Measurements from ENCODE around the gene HDDC2. TPM values are rescaled to one million over a fixed set of nuclear protein-coding genes. Genes with fewer than 3 reads are reported as not detected.

The HDDC2 gene
- total RNA-seq, 2 experiments from 2014 or later: 19.4 to 21.6 TPM

DNA sequence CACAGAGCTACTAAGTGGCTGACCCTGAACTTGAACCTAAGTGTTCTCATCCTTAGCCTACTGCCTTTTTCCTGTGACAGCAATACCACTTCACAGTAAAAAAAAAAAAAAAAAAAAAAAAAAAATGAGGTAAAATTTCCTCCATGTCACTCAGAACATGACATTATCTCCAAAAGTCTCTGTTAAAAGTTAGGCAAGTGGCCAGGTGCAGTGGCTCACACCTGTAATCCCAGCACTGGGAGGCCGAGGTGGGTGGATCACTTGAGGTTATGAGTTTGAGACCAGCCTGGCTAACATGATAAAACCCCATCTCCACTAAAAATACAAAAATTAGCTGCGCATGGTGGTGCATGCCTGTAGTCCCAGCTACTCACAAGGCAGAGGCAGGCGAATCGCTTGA is 11.2 kb upstream of the HDDC2 start:
- no peaks in the 10 kb centered on the region for H3K36me3 ChIP-seq (ENCODE audit: insufficient read depth, low read length)
- peaks cover 0 to 12% of the 10 kb centered on the region in 2 experiments for H3K27me3 ChIP-seq (ENCODE audit: control insufficient read depth in 1 of 2, insufficient read depth in 2 of 2, low read length in 2 of 2)
- no peak for TF ChIP-seq CTCF (IDR thresholded peaks at IDR 0.05)
- H3K9me3 ChIP-seq (ENCODE audit: control insufficient read depth in 1 of 2, insufficient read depth in 1 of 2, low read length in 2 of 2): no peaks in the 10 kb centered on the region
- Mint-ChIP-seq H3K27ac (no peak overlapping the region), H3K27me3 (peaks cover 23% of the 10 kb centered on the region), H3K9me3 (no peaks in the 10 kb centered on the region), H3K4me1 (ENCODE audit: low read depth) (peaks cover 3% of the 10 kb centered on the region), H3K4me3 (no peak overlapping the region), H3K36me3 (ENCODE audit: low read depth) (no peaks in the 10 kb centered on the region)
- H3K27ac ChIP-seq (ENCODE audit: low read depth in 1 of 2, low read length in 2 of 2): no peak overlapping the region
- DNase-seq (no peak), ATAC-seq (ENCODE audit: poor library complexity) (no peak)
- no peak overlapping the region for H3K4me3 ChIP-seq (ENCODE audit: low read length)
- ChIA-PET CTCF (interaction anchor here (1.3 kb wide), 1 partner anchor 439 kb away, joined by 3 read pairs; no protein-coding TSS in a partner anchor), POLR2A (no interaction called here)
- intact Hi-C loops (cut with DNase I, micrococcal nuclease): loop anchor here (1.0 to 5.0 kb wide), 4 partner anchors 440 to 1879 kb away; partner anchors contain the start of gene HINT3 (in 1 of the 2)
- no peaks in the 10 kb centered on the region for H3K4me1 ChIP-seq (ENCODE audit: insufficient read depth, low read length)

- no peak for TF ChIP-seq CTCF (IDR thresholded peaks at IDR 0.05)
- Mint-ChIP-seq H3K4me3 (no peak overlapping the region), H3K36me3 (ENCODE audit: low read depth) (no peaks in the 10 kb centered on the region), H3K27ac (no peak overlapping the region), H3K9me3 (no peaks in the 10 kb centered on the region), H3K27me3 (peaks cover 27% of the 10 kb centered on the region), H3K4me1 (ENCODE audit: low read depth) (peaks cover 3% of the 10 kb centered on the region)
- ChIA-PET POLR2A (interaction anchor here (2.2 kb wide), 1 partner anchor 478 kb away, joined by 9 read pairs; the partner anchor contains the start of gene NCOA7), CTCF (interaction anchor here (0.9 to 1.3 kb wide), 2 partner anchors 440 to 454 kb away, joined by 3 to 4 read pairs; no protein-coding TSS in a partner anchor)
- H3K4me3 ChIP-seq (ENCODE audit: low read length): no peak overlapping the region
- DNase-seq (no peak), ATAC-seq (ENCODE audit: poor library complexity) (no peak)
- peaks cover 0 to 8% of the 10 kb centered on the region in 2 experiments for H3K27me3 ChIP-seq (ENCODE audit: control insufficient read depth in 1 of 2, insufficient read depth in 2 of 2, low read length in 2 of 2)
- H3K9me3 ChIP-seq (ENCODE audit: control insufficient read depth in 1 of 2, insufficient read depth in 1 of 2, low read length in 2 of 2): no peaks in the 10 kb centered on the region
- no peaks in the 10 kb centered on the region for H3K4me1 ChIP-seq (ENCODE audit: insufficient read depth, low read length)
- H3K27ac ChIP-seq (ENCODE audit: low read depth in 1 of 2, low read length in 2 of 2): no peak overlapping the region
- H3K36me3 ChIP-seq (ENCODE audit: insufficient read depth, low read length): no peaks in the 10 kb centered on the region
- intact Hi-C loops (cut with DNase I, micrococcal nuclease): loop anchor here (1.0 to 5.0 kb wide), 4 partner anchors 441 to 1880 kb away; partner anchors contain the start of gene HINT3 (in 1 of the 2)
These were observed 10.7 kb upstream of the HDDC2 start for GRCh38 chr6:125312478-125312877.

- peak; percentile 79 for TF ChIP-seq CTCF (IDR thresholded peaks at IDR 0.05)
- H3K27me3 ChIP-seq (ENCODE audit: control insufficient read depth in 1 of 2, insufficient read depth in 2 of 2, low read length in 2 of 2): no peaks in the 10 kb centered on the region
- H3K4me1 ChIP-seq (ENCODE audit: insufficient read depth, low read length): no peaks in the 10 kb centered on the region
- no peaks in the 10 kb centered on the region for H3K36me3 ChIP-seq (ENCODE audit: insufficient read depth, low read length)
- no peak overlapping the region for H3K4me3 ChIP-seq (ENCODE audit: low read length)
- no peak overlapping the region for H3K27ac Mint-ChIP-seq
- no peak overlapping the region for H3K27ac ChIP-seq (ENCODE audit: low read depth in 1 of 2, low read length in 2 of 2)
- no peaks in the 10 kb centered on the region for H3K9me3 ChIP-seq (ENCODE audit: control insufficient read depth in 1 of 2, insufficient read depth in 1 of 2, low read length in 2 of 2)
- ATAC-seq (ENCODE audit: poor library complexity) (peak; percentile 91), DNase-seq (peak in 4 of 14 experiments; percentile 25 to 73 (median 70))
- H3K4me3 Mint-ChIP-seq: no peak overlapping the region
- peaks cover 3% of the 10 kb centered on the region for H3K4me1 Mint-ChIP-seq (ENCODE audit: low read depth)
- peaks cover 31% of the 10 kb centered on the region for H3K27me3 Mint-ChIP-seq
- no peaks in the 10 kb centered on the region for H3K9me3 Mint-ChIP-seq
- ChIA-PET CTCF (interaction anchor here (0.7 to 1.0 kb wide), 5 partner anchors 442 to 665 kb away, joined by 3 to 4 read pairs (median 3); no protein-coding TSS in a partner anchor), POLR2A (interaction anchor here (0.9 to 2.2 kb wide), 3 partner anchors 437 to 480 kb away, joined by 4 to 9 read pairs (median 6); partner anchors contain the start of gene NCOA7)
- no peaks in the 10 kb centered on the region for H3K36me3 Mint-ChIP-seq (ENCODE audit: low read depth)
- intact Hi-C loops (cut with DNase I, micrococcal nuclease): loop anchor here (1.0 to 5.0 kb wide), 6 partner anchors 442 to 1881 kb away; partner anchors contain the start of gene HINT3 (in 1 of the 2)
These were observed 9.4 kb upstream of the HDDC2 start for GRCh38 chr6:125310994-125311649.

Measured in CD4-positive, alpha-beta T cell (primary cell).